GM21390 (cell line): Measurements from ENCODE around the gene PSMB5.

Experiments
- ATAC-seq: cut with Tn5 transposase; IDR thresholded peaks from one replicate; pipeline ENCODE4 v1.9.1; 2021; ENCODE audit not compliant: unreplicated experiment

The PSMB5 gene

DNA sequence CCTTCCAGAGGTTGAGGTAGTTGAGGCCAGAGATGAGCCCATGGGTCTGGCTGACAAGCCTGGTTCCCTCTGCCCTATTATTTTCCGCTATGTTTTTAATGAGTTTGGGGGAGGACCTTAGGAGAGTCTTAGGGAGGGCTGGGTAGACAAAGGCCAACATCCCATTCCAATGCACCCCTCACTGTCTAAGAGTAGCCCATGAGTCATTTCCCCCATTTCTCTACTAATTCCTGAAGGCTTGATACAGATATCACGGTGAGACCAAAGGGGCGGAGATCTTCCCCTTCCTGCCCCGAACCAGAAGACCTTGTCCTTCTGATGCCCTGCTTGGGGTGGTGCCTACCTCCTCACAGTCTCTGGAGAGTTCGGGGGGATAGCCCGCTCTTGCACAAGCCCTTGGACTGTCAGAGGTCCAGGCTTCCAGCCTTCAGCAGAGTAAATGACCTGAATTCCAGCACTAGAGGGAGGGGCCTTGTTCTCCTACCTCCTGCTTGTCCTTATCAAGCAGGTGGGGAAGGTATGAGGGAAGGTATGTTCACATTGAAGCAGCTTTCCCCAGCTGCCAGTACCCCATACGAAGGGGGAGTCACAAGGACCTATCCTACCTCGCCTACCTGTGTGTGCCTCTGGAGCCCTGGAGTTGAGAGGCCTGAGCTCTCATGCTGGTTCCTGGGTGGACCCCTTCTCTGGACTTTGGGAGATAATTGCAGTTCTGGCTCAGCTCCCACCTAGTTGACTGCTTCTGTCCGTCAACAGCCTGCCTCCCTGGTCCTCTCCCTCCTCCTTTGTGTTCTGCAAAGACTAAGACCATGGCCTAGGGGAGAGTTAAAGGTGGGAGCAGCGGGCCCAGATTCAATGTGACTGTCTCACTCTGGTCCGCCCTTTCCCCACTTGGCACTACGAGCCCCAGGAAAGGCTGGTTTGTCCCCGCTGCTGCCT, 11.0 kb upstream of the PSMB5 start:
- ATAC-seq, result no peak

- ATAC-seq, result no peak
Observed at GRCh38 chr14:23044840-23045239, 10.1 kb upstream of the PSMB5 start.

GRCh38 chr14:23043754-23044153, 9.1 kb upstream of the PSMB5 start:
- no peak for ATAC-seq

GRCh38 chr14:23043145-23043544, 8.4 kb upstream of the PSMB5 start:
- ATAC-seq, result no peak

DNA sequence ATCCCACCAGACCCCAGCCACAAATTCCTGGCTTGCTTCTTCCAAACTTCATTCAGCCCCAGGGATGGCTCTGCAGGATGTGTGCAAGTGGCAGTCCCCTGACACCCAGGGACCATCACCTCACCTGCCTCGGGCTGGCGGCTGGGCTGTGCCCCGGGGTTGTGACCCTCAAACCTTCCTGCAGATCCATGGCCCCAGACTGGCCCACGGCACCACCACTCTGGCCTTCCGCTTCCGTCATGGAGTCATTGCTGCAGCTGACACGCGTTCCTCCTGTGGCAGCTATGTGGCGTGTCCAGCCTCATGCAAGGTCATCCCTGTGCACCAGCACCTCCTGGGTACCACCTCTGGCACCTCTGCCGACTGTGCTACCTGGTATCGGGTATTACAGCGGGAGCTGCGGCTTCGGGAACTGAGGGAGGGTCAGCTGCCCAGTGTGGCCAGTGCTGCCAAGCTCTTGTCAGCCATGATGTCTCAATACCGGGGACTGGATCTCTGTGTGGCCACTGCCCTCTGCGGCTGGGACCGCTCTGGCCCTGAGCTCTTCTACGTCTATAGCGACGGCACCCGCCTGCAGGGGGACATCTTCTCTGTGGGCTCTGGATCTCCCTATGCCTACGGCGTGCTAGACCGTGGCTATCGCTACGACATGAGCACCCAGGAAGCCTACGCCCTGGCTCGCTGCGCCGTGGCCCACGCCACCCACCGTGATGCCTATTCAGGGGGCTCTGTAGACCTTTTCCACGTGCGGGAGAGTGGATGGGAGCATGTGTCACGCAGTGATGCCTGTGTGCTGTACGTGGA, 7.7 kb upstream of the PSMB5 start, which contains the start of gene PSMB11:
Gene PSMB11, plus strand, starts transcription at position 51 of the 804 bp plus-strand sequence. Its CDS starts 14 bp downstream, at position 65.
- no peak for ATAC-seq

- ATAC-seq, result no peak
Observed at GRCh38 chr14:23041729-23042128, 7.0 kb upstream of the PSMB5 start.

- ATAC-seq, result no peak
Observed at GRCh38 chr14:23040100-23040499, 5.4 kb upstream of the PSMB5 start.

GRCh38 chr14:23035303-23036144, 824 bp upstream of the PSMB5 start:
- no peak for ATAC-seq

- no peak for ATAC-seq
Observed at GRCh38 chr14:23033801-23034497, 751 bp downstream of the PSMB5 start.

- ATAC-seq, result no peak
Observed at GRCh38 chr14:23033251-23033727, 1.4 kb downstream of the PSMB5 start.

- ATAC-seq, result no peak
Observed at GRCh38 chr14:23030936-23031335, 3.8 kb downstream of the PSMB5 start.

DNA sequence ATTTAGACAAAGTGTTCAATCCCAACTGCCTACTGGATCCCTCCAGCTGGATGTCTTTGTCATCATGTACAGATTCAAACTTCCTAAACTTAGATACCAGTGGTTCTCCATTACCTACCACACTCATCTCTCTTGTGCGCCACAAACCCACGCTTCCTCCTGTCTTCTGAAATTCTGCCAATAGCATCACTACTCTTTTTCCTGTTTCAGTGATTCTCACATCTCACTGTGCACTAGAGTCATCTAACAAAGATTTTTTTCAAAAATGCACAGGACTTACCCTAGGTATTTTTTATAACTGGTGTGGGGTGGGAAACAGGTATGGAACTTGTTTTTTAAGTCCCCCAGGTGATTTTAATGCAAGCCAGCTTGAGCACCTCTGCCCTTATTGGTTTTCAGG, 5.9 kb downstream of the PSMB5 start:
- ATAC-seq, result no peak

GRCh38 chr14:23025151-23025814, 9.4 kb downstream of the PSMB5 start:
- ATAC-seq, result no peak

DNA sequence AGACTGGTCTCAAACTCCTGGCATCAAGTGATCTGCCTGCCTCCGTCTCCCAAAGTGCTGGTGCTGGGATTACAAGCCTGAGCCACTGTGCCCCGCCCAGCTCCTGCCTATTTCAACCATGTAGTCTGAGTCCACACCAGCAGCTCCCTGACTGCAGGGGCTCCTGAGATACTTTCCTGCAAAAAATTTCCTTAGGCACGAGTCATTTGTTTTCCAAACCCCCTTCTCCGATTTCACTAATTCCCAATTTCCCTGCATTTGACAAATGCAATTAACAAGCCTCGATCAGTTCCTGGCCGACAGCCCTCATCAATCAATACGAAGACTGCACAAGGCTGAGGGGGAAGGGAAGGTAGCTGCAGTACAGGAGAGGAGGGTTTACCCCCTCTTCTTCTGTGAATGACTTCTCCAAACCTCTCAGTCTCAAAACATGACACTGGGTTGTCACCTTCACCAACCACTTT, 10.1 kb downstream of the PSMB5 start:
- no peak for ATAC-seq

DNA sequence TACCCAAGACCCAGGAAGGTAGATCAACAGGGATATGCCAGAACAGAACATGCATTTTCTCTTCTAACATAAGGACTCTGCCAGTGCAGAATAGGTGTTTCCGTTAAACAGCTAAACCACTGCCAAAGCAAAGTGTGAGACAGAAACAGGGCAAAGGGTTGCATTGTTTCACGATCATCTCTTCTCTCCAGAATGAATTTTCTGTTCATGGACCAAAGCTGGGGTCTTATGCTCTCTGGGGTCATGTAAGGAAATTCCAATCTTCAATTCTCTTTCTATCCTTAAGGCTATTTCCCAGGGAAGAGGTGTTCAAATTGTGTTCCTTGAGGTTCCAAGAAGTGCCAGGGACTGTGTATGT, 10.9 kb downstream of the PSMB5 start:
- ATAC-seq, result no peak

DNA sequence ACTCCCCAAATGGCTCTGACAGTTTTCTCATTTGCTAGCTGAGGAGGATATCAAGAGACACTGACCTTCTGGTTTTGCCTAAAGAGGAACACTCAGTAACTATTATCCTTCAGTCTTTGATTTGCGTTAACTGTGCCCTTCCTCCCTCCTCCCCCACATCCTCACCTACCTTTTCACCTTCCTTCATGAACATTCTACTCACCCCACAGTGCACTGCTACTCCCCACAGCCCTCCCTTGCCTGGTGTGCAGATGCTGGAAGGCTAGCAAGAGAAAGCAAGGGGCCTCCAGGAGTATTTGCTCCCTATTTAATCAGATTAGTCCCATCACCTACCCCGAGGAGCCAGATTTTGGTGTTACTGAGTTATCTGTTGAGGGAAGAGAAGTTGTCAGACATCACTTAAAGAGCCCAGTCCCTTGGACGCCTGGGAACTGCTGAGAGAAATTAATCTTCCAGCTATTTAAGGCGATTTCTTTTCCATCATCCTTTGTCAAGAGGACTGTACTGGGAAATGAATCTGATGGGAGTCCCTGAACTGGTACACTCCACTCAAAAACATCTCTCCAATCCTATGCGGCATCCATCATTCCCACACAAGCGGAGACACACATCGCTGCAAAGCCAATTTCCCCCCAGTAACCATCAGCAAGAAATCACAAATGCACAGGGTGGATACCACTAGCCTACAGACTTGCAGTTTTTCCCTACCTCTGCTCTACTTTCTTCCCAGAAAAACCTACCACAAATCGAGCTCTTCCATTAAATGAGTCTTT, 11.5 kb downstream of the PSMB5 start:
- no peak for ATAC-seq

DNA sequence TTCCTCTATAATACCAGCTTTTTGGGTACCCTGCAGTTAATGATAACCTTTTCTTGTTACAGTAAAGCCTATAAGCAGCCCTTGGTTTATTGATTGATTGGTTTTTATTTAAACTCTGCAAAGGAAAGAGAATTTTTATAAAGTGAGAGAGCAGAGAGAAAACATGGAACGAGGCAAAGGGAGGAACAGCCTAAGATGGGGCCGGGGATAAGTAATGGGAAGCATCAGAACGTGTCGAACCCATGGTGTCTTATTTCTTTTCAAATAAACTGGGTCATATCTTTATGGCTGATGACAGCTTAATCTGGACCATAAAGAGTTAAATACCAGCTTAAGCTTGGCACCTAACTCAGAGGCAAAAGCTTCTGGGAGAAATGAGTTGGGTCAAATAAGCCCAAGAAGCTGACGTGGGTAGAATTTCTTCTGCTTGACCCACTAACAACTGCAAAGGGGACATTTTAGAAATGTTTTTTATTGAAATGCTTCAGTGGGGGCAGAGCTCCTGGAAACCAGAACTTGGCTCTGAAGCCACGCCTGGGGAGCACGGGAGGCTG, 12.7 kb downstream of the PSMB5 start:
- no peak for ATAC-seq

- ATAC-seq, result no peak
Observed at GRCh38 chr14:23021434-23021833, 13.3 kb downstream of the PSMB5 start.
